HG03457 (cell line): ENCODE measurements around the gene ARHGAP18.

ENCODE experiments used
- ATAC-seq: cut with Tn5 transposase; IDR thresholded peaks from one replicate; pipeline ENCODE4 v1.9.1; 2021; ENCODE audit warnings: moderate number of reproducible peaks; ENCODE audit not compliant: unreplicated experiment

The ARHGAP18 gene

DNA sequence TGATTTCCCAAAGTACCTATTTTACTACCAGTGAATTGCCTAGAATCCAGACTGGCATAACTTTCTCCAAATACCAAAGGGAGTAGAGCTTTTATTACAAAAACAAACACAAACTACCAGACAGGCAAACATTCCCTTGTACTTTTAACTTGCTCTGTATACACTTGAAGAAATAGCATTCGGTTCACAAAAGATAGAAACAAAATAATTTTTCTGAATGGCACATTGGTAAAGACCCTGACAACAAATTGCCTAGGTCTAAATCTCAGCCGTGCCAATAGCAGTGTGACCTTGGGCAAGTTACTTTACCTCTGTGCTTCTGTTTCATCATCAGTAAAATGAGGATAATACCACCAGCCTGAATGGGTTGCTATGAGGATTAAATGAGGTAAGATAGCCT lies 15.9 kb downstream of the ARHGAP18 start:
- no peak for ATAC-seq

- no peak for ATAC-seq
Observed at GRCh38 chr6:129692467-129692866, 17.5 kb downstream of the ARHGAP18 start.

DNA sequence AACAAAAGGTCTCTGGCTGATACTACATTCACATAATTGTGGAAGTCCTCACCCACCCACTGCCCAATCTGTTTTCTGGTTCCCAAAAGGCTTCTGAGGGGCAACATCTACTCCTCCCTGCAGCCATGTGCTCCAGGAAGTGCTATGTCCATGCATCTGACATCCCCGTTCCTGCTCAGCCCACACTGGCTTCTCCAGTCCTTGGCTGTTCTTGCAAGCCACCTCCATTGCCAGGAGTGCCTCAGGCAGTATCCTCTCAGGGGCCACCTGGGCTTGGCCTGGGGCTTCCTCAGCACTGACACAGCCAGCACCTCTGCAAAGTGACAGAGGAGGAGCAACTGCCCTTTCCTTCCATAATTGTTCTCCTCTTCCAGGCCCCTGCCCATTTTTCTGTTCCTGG lies 18.3 kb downstream of the ARHGAP18 start:
- no peak for ATAC-seq

GRCh38 chr6:129691043-129691640 lies 18.8 kb downstream of the ARHGAP18 start:
- no peak for ATAC-seq

GRCh38 chr6:129686941-129687627 lies 22.9 kb downstream of the ARHGAP18 start:
- ATAC-seq, result peak; percentile 70

DNA sequence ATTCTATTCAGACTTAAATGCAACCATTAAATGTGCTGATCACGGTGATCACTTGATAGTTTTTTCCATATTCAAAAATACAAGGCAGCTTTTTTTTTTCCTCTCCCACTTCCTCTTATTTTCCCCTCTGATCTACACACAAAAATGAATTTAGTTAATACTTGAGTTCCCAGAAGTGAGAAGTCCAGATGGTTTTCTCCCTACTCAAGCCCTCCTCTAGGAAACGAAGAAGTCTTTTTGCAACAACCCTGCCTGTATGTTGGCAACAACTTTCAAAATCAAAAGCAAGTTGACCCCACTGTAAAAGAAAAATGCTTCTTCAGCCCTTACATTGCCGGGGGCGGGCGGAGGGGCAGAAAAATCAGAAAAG lies 24.3 kb downstream of the ARHGAP18 start:
- ATAC-seq, result no peak

- no peak for ATAC-seq
Observed at GRCh38 chr6:129684903-129685661, 24.9 kb downstream of the ARHGAP18 start.

DNA sequence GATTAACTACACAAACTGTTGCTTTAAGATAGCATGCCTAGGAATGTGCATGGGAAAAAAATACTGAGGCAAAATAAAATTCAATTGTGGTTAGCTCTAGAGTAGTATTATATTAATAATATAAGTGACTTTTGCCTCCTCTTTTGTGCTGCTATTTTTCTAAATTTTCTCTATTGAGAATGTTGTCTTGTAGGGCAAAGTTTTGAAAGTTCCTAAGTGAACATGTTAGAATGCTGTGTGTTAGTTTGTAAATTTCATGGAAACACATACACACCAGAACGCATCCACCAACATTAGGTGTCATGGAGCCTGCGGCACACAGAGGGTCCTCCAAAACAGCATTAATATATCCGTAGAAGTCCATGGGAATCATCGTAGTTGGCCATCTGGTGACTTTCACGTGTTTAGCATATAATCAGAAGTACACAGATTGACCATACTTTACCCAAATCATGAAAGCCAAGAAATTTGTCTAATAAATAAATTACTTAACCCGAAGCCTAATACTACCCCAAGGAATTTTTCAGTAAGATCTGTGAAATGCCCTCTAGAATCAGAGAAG lies 25.6 kb downstream of the ARHGAP18 start:
- ATAC-seq, result no peak

- peak; percentile 91 for ATAC-seq
Observed at GRCh38 chr6:129683601-129684322, 26.2 kb downstream of the ARHGAP18 start.

DNA sequence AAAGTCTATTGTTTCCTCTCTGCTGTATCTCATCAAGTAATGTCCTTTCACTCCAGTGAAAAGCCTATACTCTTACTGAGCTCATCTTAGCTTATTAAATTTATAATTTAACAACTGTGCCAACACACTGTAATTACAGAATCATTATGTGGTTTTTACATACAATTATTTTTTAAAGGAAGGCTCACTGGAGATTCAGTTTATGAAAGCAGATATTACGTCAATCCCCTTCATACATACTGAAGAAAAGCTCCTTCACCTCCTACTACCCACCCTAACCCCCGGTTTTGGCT lies 28.1 kb downstream of the ARHGAP18 start:
- ATAC-seq, result no peak

GRCh38 chr6:129680633-129681032 lies 29.3 kb downstream of the ARHGAP18 start:
- no peak for ATAC-seq

DNA sequence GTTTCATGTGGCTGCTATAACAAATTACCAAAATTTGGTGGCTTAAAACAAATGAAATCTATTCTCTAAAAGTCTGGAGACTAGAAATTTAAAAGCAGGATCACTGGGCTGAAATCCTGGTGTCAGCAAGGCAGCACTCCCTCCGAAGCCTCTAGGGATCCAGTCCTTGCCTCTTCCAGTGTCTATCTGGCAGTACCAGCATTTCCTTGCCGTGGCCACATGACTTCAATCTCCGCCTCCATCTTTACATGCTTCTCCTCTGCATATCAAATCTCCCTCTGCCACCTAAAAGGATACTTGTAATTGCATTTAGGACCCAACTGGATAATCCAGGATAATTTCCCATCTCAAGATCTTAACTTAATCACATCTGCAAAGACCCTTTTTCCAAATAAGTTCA lies 30.2 kb downstream of the ARHGAP18 start:
- no peak for ATAC-seq

DNA sequence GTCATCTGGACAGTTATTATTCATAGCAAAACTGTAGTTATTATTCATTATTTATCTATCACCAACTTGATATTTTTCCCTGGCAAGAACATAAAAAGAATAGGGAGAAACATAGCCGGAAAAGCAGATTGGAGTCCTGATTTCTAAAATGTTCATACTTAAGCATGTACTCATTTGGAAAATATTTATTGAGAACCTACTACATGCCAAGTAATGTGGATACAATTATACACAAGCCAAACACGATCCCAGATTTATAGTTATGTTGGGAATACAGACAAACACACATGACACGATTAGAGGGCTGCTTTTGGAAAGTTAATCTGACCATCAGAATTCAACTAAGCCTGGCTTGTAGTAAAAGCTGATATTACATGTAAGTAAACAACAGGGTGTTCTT lies 30.7 kb downstream of the ARHGAP18 start:
- ATAC-seq, result no peak

DNA sequence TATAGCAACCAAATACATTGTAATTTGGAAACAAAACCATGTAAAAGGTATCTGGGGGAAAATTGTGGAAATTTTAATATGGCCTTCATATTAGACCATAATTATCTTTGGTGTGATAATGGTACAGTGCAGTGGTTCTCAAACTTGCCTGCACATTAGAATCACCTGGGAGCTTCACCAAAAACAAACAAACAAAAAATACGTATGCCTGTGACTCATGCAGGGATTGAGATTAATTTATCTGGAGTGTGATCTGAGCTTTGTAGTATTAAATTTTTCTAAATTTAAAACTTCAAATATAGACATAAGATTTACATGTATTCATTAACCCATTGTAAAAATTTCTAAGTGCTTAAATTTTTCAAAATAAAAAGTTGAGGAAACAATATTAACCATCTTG lies 31.5 kb downstream of the ARHGAP18 start:
- ATAC-seq, result no peak

DNA sequence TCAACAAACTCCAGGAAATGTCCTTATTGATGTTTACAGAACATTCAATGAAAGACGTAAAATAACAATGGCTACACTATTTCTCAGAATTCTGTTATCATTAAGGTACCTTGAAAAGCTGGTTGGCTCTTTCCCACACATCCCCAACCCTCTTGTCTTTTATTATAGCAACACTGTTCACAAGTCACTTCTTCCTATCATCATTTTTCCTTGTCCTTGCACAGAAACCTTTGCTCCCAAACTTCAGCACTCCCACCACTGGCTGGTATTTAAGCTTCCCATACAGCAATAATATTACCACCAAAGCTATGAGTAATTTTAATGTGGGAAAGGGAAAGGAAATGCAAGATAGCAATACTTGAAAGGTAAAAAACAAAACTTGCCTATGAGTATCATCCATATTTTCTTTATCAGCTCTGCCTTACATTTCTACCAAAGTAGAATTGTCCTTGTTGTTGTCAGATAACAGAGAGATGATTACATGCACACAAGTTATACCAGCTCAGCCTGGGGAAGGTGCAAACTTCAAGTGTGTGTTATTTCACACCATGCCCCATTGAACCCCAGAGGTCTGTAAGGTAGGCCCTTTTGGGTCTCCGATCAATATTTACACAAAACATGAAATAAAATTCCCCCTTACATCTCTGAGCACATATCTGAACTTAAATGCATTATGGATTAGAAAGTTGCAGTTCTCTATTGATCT lies 32.2 kb downstream of the ARHGAP18 start:
- ATAC-seq, result no peak

DNA sequence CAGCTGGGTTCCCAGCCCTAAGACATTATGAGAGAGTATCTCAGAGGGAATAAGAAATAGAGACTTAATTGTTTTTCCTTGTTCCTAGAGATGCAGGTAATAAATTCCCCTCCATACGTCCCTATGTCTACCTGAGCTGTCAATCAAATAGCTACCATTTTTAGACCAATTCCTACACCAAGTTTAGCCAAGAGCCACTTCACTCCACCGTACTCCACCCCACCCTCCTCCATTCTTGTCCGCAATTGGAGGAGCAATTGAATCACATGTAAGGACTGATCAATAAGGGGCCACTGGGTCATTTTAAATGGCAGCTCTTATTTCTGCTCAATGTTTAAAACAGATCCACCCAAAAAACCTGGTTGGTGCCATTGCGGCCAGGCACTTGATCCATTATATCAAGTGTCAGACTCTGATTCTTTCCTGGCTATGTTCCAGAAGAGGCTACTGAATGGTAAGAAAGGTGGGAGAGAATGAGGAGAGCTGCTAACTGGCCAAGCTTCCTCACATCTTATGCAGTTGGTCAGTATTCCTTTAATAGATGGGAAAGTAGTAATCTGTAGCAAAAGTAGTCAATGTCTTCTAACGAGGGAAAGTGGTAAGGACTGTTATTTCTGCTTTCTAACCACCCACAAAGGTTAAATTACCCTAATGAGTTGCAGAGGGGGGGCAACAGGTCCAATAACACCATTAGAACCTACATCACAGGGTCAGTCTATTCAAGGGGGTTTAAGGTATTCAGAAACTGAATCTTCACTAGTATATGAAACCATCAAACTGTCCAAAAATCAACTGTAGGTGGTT lies 34.1 kb downstream of the ARHGAP18 start:
- ATAC-seq, result no peak

DNA sequence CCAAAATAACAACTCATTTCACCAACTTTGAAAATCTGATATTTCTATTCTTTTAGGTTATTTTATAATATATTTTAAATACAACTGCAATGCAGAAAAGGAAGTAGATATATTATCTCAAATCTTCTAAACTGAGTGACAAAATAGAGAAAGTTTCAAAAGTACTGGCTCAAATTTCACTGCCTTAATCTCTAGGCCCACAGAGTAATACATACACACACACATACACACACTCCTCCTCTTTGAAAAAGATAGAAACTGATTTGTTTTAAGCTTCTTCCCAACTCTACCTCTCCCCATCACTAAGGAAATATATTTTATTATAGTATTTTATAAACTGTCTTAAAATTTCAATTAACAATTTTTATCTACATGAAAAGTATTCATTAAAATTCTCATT lies 36.2 kb downstream of the ARHGAP18 start:
- no peak for ATAC-seq

- ATAC-seq, result peak; percentile 63
Observed at GRCh38 chr6:129672881-129673631, 36.9 kb downstream of the ARHGAP18 start.

GRCh38 chr6:129672341-129672682 lies 37.7 kb downstream of the ARHGAP18 start:
- ATAC-seq, result peak; percentile 8
